LNCaP clone FGC (cell line): ENCODE data around the gene PCBP3.
"Not testable (repeated sequence)": the region's sequence is repeated elsewhere in the genome, so short reads cannot be mapped to it uniquely, and the experiment has no call there.

Source experiments
- DNase-seq: peaks from one replicate; pipeline ENCODE4 v3.0.0-alpha.2; 2011; ENCODE audit warnings: low read depth
- H3K4me3 ChIP-seq: 2 replicates; pipeline ENCODE4 v1.5.1; 2011; ENCODE audit warnings: mild to moderate bottlenecking, low read depth, low read length, control low read depth
- CTCF ChIP-seq: IDR thresholded peaks from 2 replicates; pipeline ENCODE4 v1.5.1; 2012; ENCODE audit warnings: mild to moderate bottlenecking; ENCODE audit not compliant: control insufficient read depth, insufficient read depth; ENCODE audit errors: extremely low read depth

The PCBP3 gene

GRCh38 chr21:45803618-45804340, 160.3 kb downstream of the PCBP3 start:
- TF ChIP-seq CTCF, result no peak
- DNase-seq, result no peak

GRCh38 chr21:45804809-45805313, 161.3 kb downstream of the PCBP3 start:
- no peak for TF ChIP-seq CTCF
- no peak overlapping the region for H3K4me3 ChIP-seq
- DNase-seq, result no peak

More at GRCh38 chr21:45803618-45804340, 160.3 kb downstream of the PCBP3 start:
- H3K4me3 ChIP-seq, result no peak overlapping the region

- H3K4me3 ChIP-seq, result no peak overlapping the region
- no peak for TF ChIP-seq CTCF
- DNase-seq, result no peak
Measured at GRCh38 chr21:45805321-45805720, 161.8 kb downstream of the PCBP3 start.

GRCh38 chr21:45806042-45806441, 162.5 kb downstream of the PCBP3 start:
- no peak for TF ChIP-seq CTCF
- no peak for DNase-seq
- H3K4me3 ChIP-seq, result no peak overlapping the region

- H3K4me3 ChIP-seq, DNase-seq: not testable (repeated sequence)
Measured at GRCh38 chr21:45808663-45809062, 165.1 kb downstream of the PCBP3 start.

GRCh38 chr21:45809421-45809820, 165.9 kb downstream of the PCBP3 start:
- DNase-seq, result no peak
- no peak overlapping the region for H3K4me3 ChIP-seq
- TF ChIP-seq CTCF, result no peak

GRCh38 chr21:45811136-45811535, 167.6 kb downstream of the PCBP3 start:
- TF ChIP-seq CTCF, result no peak
- no peak overlapping the region for H3K4me3 ChIP-seq
- no peak for DNase-seq

- DNase-seq, H3K4me3 ChIP-seq: not testable (repeated sequence)
Measured at GRCh38 chr21:45814210-45814940, 170.8 kb downstream of the PCBP3 start.

GRCh38 chr21:45815781-45816180, 172.3 kb downstream of the PCBP3 start:
- not testable (repeated sequence) for DNase-seq, H3K4me3 ChIP-seq
